NCI-H2029 treated with DMSO at 0.1 percent for 48 hours (cell line): Measurements from ENCODE around the gene CYP17A1.
"Not testable (repeated sequence)": the region's sequence is repeated elsewhere in the genome, so short reads cannot be mapped to it uniquely, and the experiment has no call there.

Experiments
- DNase-seq: peaks from one replicate; lab custom pipeline; 2025; lab: John Stamatoyannopoulos, UW

Gene CYP17A1

GRCh38 chr10:102837230-102837721 lies at the start of gene CYP17A1:
Gene CYP17A1, minus strand, starts transcription at chr10:102837413. Its CDS starts 52 bp downstream, at chr10:102837361.
- peak; percentile 57 for DNase-seq

GRCh38 chr10:102880256-102880655 lies 43.0 kb upstream of the CYP17A1 start:
- DNase-seq = no peak

GRCh38 chr10:102878629-102879028 lies 41.4 kb upstream of the CYP17A1 start:
- DNase-seq = no peak

GRCh38 chr10:102876747-102877153 lies 39.5 kb upstream of the CYP17A1 start:
- no peak for DNase-seq

- no peak for DNase-seq
Observed at GRCh38 chr10:102872163-102872562, 35.0 kb upstream of the CYP17A1 start.

GRCh38 chr10:102870221-102870620 lies 33.0 kb upstream of the CYP17A1 start:
- no peak for DNase-seq

DNA sequence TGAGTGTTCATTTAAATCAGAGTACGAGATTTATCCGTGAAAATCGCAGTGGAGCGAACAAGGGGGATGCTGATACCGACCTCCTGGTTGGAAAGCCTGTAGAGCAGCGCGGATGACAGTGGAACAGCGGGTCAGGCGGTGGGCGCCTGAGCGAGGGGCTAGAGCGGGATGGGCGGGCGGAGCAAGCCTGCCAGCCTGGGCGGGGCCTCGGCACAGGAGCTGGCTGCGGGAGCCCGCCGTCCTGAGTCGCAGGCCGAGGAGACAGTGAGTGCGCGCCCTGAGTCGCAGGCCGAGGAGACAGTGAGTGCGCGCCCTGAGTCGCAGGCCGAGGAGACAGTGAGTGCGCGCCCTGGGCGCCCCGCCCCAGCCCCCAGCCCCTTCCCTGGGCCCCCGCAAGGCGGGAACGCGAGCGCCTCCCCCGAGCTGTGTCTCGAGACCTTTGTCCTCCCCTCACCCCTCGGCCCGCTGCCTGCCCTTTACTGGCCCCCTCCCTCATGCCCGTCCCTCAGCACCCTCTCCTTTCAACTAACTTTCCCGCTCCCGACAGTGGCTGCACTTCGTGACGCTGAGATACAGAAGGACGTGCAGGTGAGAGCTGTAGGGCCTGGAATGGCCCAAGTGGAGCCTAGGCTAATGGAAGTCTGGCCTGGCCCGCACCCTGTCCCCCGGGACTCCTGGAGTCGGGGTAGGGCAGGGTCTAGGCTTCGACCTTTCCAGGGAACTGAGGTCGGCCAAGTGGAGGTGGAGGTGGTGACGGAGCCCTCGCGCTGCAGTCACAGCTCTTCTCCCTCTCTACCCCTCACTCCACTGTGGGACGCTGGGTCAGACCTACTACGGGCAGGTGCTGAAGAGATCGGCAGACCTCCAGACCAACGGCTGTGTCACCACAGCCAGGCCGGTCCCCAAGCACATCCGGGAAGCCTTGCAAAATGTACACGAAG lies 32.3 kb upstream of the CYP17A1 start, which contains the start of gene AS3MT:
TSS of gene AS3MT (plus strand) at position 213 of the 941 bp plus-strand sequence. CDS start at position 336, 123 bp downstream.
- no peak for DNase-seq

DNA sequence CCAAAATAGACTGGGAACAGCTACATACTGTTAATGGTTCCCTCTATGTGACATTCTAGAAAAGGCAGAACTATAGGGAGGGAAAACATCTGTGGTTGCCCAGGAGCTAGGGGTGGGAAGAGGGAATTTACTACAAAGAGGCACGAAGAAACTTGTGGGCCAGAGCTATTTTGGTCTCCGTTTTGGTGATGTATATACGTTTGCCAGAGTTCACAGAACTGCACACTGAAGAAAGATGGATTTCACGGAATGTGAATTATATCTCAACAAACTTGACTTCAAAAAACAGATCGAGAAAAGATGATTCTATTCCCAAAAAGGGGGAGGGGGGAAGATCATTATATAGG lies 31.7 kb upstream of the CYP17A1 start:
- no peak for DNase-seq

DNA sequence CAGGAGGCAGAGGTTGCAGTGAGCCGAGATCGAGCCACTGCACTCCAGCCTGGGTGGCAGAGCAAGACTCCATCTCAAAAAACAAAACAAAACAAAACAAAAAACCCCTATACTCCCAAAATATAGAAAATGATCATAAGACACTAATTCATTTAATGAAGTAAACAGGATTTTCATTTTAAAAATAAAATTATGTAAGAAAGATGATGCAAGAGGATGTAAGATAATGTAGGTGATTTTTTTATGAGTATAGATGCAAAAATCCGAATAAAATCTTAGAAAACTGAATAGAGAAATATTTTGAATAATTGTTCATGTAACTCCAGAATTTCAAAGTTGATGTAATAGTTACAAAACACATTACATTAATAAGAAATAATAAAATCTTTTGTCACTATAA lies 28.4 kb upstream of the CYP17A1 start:
- no peak for DNase-seq

DNA sequence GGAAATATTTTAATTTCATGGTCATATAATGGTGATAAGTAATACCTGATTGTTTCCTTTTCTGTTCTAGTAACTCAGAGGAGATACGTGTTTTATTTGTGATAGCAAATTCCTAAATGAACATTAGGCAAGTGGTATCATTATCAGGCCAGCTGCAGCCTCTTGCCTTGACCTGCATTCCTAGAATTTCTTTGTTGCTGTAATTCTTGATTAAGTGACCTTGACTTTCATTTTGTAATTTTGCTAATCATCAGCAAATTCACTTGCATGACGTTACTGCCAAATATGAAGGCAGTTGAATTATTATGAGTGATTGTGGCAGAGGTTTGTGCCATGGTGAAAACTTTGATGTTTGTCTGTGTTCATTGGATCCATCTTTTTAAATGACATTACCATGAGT lies 26.4 kb upstream of the CYP17A1 start:
- DNase-seq = no peak

DNA sequence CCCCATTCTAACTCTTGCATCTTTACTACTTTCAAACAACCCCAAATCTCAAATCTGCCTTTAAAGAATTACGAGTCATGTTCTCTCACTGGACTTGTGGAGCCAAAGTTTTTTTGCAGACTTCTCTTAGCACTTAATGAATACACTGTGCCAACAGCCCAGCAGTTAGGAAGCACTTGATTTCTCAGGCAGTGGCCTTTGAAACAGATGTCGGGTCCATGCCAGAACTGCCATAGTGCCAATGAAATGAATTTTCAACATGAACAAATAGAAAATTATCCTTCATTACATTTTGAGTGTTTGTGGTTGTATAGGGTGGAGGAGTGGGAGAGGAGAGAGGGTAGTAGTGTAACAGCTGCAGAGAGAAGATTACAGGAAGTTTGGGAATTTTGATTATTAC lies 22.7 kb upstream of the CYP17A1 start:
- no peak for DNase-seq

GRCh38 chr10:102856758-102857424 lies 19.7 kb upstream of the CYP17A1 start:
- DNase-seq = no peak

DNA sequence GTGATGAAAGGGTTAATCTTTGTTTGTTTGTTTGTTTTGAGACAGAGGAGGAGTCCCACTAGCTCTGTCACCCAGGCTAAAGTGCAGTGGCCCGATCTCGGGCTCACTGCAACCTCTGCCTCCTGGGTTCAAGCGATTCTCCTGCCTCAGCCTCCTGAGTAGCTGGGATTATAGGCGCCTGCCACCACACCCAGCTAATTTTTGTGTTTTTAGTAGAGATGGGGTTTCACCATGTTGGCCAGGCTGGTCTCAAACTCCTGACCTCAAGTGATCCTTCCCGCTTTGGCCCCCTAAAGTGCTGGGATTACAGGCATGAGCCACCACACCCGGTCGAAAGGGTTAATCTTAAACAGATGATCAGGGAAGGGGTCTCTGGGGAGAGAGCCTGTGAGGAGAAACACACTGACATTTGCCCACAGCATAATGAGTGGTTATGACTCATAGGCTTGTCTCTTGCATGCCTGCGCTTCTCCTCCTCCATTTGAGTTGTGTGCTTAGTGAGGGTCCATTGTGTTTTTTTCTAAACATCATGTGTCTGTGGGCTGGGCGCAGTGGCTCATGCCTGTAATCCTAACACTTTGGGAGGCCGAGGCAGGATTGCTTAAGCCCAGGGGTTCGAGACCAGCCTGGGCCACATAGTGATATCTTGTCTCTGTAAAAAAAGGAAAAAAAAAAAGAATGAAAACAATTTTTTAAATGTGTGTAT lies 18.7 kb upstream of the CYP17A1 start:
- not testable (repeated sequence) for DNase-seq

- DNase-seq = not testable (repeated sequence)
Observed at GRCh38 chr10:102853237-102853636, 16.0 kb upstream of the CYP17A1 start.

GRCh38 chr10:102850025-102850518 lies 12.9 kb upstream of the CYP17A1 start:
- DNase-seq = no peak

GRCh38 chr10:102845352-102845902 lies 8.2 kb upstream of the CYP17A1 start:
- no peak for DNase-seq

DNA sequence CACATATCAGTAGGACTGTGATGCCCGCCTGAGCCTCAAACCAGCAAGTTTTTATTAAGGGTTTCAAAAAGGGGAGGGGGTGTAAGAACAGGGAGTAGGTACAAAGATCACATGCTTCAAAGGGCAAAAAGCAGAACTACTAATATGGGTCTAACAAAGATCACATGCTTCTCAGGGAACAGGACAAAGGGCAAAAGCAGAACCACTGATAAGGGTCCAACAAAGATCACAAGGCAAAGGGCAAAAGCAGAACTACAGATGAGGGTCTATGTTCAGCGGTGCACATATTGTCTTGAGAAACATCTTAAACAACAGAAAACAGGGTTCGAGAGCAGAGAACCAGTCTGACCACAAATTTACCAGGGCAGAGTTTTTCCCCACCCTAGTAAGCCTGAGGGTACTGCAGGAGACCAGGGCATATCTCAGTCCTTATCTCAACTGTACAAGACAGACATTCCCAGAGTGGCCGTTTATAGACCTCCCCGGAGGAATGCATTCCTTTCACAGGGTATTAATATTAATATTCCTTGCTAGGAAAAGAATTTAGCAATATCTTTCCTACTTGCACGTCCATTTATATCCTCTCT lies 7.1 kb upstream of the CYP17A1 start:
- not testable (repeated sequence) for DNase-seq

GRCh38 chr10:102843139-102843538 lies 5.9 kb upstream of the CYP17A1 start:
- DNase-seq = not testable (repeated sequence)

- no peak for DNase-seq
Observed at GRCh38 chr10:102841827-102842345, 4.7 kb upstream of the CYP17A1 start.

GRCh38 chr10:102838276-102838927 lies 1.2 kb upstream of the CYP17A1 start:
- DNase-seq = not testable (repeated sequence)
